GM19043 (cell line): ENCODE data around the gene GFAP.
A peak's percentile ranks its signal among the peaks of the same experiment; 100 is the strongest.

Experiments used
- ATAC-seq: cut with Tn5 transposase; IDR thresholded peaks from one replicate; pipeline ENCODE4 v1.9.1; 2021; ENCODE audit warnings: low read depth; ENCODE audit not compliant: unreplicated experiment

The GFAP gene

DNA sequence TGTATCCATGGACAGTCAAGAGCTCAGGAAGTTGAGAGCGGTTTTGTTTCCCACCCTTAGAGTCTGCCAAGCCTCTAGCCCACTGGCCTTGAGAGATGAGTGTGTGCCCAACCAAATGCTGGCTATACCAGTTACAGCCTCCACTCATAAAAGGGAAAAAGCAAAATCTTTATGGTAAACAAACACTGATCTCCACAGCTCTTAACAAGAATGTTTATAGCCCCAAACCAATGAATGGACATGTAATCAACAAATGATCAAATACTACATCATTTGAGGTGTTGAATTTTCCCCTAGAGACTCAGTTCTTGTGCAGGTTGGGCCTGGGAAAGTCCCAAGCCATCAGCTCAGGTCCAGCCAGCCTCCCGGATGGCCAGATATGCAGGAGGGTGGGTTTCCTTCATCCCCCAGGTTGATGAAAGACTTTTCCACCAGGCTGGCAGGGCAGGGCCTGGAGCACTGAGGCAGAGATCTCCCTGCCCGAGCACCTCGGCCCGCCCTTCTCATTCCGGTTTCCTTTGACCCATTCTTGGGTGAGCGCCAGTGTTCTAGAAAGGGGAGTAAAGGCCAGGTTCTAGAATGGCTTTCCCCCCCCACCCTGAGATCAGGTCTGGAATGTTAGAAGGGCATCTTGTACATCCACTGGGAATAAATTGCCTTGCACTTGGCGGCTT, 12.2 kb downstream of the GFAP start:
- ATAC-seq, result no peak

DNA sequence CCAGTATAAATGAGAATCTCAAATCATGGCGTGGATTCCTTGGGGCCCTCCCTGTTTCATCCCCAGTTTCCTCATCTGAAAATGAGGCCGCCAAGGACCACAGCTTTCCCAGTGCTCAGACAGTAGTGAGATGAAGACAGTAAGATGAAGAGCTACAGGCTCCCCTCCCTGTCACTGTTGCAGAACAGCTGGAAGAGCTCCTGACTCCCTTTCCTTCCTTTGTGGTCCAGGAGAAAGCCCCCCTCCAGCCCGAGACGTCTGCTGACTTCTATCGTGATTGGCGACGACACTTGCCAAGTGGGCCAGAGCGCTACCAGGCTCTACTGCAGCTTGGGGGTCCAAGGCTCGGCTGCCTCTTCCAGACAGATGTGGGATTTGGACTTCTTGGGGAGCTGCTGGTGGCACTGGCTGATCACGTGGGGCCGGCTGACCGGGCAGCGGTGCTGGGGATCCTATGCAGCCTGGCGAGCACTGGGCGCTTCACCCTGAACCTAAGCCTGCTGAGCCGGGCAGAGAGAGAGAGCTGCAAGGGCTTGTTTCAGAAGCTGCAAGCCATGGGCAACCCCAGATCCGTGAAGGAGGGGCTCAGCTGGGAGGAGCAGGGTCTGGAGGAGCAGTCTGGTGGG, 13.1 kb downstream of the GFAP start:
- no peak for ATAC-seq

DNA sequence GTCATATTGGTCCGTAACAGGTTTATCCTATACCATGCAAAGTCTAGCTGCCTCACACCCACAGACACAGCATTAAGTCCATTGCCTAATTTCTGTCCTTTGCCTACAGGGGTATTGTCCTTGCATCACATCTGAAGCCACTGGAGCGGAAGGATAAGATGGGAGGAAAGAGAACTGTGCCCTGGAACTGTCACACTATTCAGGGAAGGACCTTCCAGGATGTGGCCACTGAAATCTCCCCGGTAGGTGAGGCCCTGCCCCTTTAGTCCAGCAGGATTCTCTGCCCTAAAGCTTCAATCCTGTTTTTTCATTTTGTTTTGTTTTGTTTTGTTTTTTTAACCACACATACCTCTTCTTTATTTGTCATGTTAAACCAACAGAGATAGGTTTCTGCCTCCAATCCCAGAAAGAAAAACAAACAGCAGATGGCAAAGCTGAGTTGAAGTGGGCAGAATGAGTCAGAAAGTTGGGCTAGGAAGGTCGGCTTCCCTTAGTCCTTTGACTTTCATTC, 13.8 kb downstream of the GFAP start:
- ATAC-seq, result no peak

DNA sequence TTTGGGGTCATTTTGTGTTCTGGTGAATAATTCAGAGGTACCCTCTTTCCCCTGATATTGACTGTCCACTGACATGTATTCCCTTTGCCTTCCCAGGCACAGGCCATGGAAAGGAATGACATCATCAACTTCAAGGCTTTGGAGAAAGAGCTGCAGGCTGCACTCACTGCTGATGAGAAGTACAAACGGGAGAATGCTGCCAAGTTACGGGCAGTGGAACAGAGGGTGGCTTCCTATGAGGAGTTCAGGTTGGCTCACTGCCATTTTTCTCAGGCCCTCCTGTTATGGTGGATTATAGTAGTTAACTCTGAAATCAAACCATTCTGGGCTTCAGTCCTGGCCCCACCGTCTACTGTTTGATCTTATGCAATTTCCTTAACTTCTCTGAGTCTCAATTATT, 14.4 kb downstream of the GFAP start:
- ATAC-seq, result no peak

DNA sequence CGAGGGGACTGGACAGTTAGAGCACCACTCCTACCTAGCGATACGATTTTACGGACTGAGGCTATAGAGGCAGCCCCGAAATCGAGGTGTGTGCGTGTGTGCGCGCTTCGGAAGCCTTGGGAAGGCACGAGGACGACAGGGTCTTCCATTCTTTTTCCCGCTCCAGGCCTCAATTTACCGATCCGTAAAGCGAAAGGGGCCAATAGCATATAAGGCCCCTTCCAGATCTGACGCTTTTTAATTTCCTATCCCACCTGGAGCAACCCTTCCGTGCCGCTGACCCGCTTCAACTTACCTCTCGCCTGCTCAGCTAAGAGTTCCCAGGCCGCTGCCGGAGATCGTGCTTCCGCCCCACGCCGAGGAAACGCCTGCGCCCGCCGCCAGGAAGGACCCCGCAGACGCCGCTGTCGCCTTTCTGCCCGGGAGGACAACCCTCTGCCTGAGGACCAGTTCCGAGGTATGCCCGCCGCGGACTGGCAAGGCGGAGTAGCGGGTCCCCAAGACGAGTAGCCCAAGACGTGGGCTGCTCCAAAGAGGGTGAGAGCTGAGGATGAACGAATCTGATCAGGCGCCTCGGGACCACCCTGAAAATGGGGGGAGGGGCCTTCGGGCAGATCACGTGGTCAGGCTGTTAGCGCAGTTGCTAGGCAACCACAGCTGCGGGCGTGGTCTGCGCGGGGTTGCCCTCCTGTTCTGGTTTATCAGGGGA, 16.1 kb downstream of the GFAP start, which contains the start of gene EFTUD2:
EFTUD2 (minus strand) TSS at position 372 of the 709 bp plus-strand sequence. CDS start 4,924 bp downstream, outside the sequence.
- peak; percentile 73 for ATAC-seq

DNA sequence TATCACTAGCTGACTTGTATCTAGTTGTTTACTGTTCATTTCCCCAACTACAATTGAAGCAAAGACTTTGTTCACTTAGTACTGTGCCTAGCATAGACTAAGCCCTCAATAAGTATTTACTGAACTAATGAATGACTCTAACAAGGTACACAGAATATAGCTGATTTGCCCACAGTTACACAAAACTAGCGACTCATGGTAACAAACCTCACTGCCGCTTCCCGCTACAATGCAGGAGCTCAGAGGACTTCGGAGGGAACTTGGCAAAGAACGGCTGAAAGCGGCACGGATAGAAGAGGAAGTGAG, 16.6 kb downstream of the GFAP start:
- ATAC-seq, result no peak

DNA sequence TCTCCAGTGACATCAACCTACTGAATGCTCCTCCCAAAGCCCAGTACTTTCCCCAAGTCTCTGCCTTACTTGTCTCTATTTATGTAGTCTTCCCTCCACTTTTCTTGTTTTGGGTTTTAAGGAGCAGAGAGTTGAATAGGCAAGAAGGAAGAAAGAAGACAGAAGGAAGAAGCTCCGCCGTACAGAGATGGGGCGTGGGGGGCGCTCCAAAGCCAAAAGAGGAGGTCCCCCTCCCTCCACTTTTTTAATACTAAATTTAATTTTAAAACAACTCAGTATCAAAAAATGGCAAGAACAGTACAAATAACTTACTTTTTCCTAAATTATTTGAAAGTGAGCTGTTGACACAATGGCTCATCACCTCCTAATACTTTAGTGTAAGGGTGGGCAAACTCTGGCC, 20.7 kb downstream of the GFAP start:
- ATAC-seq, result no peak

DNA sequence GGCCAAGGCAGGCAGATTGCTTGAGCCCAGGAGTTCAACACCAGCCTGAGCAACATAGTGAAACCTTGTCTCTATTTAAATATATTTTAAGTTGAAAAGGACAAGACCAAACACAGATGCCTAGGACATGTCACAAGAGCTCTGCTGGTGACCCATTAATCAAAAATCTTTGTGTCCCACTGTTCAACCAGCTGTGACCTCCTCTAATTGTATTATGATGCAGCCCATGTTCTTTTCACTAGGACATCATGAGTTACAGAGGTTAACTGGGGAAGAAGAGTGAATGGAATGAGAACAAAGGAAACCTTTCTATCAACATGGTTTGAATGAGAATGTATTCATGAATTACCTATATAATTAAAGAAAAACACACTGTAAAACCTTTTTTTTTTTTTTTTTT, 23.1 kb downstream of the GFAP start:
- no peak for ATAC-seq

DNA sequence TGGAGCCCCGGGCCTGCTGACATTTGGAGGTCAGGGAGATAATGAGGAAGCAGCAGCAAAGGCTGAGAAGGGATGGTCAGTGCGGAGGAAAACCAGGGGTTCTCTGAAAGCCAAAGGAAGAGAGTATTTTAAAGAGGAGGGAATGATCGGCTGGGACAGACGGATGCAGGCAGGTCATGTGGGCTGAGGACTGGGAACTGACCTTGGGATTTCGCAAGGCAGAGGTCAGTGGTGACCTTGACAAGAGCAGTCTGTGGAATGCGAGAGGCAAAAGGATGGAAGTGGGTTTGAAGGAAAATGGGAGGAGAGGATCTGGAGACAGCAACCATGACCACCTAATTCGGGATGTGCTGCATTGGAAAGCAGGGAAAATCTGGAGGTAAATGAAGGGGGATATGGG, 26.3 kb downstream of the GFAP start:
- no peak for ATAC-seq

DNA sequence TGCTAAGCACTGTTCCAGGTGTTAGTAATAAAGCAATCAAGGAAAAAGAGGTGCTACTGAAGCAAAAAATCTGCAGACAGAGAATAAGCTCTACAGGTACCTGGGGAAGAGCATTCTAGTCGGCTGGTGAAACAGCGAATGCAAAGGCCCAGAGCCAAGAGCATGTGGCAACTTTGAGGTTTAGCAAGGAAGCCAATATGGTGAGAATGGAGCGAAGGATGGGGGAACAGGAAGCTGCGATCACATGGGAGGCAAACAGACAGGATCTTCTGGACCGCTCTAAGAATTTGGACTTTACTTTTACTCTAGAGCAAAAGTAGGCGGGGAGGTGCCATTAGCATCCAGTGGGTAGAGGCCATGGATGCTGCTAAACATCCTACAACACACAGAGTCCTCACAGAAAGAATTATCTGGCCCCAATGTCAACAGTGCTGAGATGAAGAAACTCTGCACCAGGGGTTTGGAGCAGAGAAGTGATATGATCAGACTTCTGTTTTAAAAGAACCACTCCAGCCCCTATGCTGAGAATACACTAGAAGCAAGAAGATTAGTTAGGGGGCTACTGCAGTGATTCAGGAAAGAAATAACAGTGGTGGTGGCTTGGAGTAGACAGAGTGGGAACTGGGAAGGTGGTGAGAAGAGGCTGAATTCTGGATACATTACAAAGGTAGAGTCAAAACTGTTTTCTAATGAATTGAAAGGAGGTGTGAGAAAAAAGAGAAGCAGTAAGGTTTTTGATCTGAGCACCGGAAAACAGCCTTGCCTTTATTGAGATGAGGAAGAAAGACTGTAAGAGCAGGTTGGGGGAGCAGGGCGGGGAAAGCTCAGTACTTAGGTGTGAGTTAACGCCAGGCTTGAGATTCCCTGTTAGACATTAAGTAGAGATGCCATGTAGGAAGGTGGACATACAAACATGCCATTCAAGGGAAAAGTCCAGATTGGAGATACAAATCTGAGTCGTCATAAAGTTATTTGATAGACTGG, 27.0 kb downstream of the GFAP start:
- no peak for ATAC-seq

DNA sequence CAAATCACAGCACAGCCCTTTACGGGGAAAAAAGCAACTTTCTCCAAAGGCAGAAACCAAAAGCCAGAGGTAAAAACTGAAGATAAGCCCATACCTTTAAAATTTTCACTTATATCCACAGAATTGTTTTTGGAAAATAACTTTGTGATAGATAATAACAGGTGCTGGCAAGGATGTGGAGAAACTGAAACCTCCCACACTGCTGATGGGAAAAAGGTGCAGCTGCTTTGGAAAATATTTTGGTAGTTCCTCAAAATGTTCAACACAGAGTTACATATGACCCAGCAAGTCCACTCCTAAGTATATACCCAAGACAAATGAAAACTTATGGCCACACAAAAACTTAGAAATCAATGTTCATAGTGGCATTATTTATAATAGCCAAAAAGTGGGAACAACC, 28.3 kb downstream of the GFAP start:
- ATAC-seq, result no peak

DNA sequence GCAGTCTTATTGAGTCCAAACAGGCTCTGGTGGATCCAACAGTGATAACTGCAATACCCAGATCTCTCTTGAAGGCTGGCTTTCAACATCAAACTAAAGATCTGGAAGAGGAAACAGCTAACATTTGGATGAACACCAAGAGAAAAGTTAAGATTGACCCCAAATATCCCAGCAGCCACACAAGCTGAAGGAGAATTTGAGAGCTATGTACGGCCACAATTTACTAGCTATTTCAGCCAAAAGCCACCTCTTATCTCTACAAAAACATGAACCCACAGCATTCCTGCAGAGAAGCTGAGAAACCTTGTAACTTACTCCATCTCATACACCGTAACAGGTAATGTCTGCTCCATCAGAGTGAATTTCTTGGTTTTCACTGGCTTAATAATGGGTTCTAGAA, 30.4 kb downstream of the GFAP start:
- ATAC-seq, result no peak

DNA sequence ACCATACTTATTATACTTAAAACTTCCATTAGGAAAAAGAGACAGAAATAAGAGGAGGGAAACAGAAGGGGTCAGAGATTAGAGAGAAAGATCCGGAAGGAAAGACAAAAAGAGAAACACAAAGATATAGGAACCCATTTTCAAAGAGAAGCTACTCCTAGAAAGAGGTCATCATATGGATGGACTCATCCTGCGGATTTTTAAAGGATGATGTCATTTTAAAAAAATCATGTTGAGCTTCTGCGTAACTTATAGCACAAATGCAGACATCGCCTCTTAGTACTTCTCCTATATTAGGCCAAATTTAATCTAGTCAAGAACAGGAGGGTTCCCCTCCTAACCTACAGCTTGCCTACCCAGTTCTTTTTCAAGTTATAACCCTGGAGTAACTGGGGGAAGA, 34.2 kb downstream of the GFAP start:
- ATAC-seq, result no peak

DNA sequence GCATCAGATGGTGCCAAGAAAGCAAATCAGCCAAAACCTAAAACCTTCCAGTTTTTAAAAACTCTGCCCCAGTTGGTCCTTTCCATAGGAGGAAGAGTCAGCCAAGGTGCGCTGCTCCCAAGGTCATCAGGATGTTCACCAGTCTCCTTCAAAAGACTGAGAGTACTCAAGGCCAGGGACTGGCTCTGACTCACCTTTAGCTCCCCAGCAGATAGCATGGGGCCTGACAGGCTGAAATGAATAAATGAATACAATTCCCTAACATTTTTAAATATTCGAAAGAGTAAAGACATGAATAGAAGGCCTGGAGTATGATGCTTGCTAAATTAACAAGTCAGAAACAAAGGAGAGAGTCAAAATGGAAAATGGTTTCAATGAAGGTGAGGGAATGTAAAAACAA, 35.2 kb downstream of the GFAP start:
- ATAC-seq, result no peak

DNA sequence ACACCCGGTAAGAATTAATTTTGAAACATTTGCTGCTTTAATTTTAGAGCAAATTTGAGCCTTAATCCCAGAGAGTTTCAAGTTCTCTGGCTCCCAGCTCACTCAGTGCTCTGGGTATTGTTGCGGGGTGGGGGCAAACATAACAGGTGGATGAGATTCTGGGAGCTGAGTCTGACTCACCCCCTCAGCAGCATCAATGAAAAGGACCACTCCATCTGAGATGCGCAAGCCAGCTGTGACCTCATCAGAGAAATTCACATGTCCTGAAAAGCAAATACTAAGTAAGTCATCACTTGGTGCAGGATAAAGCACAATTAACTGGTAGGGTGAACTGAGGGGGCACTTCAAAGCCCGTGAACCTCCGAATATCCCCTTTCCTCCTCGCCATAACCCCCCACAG, 35.9 kb downstream of the GFAP start:
- ATAC-seq, result no peak

DNA sequence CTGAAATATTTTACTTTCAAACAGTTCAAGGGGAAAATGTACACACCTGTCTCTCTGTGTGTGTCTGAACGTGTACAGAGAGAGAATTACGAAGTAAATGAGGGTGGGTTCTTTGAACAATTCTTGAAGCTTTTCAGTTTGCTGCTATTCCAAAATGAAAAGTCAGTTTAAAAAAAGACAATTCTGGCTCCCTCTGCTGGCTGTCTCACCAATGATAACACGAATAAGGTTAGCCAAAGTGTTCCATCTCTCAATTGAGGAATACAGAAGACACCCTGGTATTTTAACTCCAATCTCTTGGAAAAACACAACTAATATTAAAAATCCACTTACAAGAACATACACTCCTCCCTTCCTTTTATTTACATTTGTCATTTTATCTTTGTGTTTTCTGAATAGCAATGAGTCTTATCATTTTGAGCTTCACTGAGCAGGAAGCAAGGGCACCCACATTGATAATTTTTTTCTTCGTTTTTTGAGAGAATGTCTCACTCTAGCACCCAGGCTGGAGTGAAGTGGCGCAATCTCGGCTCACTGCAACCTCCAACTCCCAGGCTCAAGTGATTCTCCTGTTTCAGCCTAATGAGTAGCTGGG, 36.6 kb downstream of the GFAP start:
- ATAC-seq, result no peak

DNA sequence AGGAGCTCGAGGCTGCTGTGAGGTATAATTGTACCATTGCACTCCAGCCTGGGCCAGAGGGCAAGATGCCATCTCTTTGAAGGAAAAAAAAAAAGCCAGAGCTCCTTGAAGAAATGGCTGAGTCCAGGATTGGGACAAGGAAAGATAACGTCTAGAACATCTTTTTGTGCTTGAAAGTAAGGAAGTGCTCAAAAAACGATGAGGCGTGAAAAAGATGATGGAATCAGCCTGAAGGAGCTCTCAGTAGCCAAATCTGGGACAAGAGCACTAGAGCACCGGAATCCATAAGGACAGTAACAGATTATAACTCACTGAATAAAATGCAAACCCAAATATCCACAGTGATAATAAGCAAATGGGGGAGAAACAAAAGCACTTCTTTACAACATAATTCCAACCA, 38.2 kb downstream of the GFAP start:
- no peak for ATAC-seq

DNA sequence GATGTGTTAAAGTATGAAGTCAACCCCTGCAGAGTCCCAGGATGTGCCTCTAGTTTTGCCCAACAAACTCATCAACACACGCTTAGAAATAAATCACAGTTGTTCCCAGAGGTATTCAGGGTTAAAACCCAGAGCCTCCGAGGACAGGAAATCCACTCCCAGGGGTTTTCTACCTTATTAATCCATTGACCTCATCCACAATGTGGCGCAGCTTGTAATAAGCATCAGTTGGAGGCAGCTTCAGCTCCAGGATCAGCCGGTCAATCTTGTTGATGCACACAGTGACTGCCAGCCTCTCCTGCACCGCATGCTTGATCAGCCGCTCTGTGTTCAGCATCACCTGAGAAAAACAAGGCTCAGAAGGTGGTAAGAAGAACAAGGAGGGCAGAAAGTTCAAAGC, 39.5 kb downstream of the GFAP start:
- no peak for ATAC-seq

DNA sequence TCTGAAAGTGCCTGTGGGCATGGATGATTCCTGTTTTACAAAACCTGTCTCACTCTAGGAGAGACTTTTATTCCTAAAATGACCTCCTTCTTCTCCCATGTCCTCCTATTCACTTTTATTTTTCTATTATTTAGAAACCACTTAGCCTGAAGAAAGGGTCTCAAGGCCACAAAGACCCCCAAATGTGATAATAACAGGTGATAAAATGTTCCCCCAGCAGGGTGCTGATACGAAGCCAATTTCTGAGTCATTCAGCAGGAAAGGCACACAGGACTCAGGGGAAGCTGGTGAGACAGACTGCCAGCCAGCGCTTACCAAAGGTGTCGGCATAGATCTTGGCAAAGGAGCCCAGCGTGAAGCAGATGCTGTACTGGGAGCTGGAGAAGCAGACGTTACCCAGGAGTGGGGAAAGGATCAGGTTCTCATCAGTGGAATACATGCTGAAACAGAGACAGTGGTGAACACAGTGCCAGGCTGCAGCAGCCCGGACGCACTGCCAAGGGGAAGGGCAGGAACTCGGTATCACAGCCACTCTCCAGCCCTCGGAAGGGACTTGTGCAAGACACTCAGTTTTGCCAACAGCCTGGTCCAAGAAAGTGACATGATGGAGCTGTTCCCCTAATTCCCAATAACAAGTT, 43.0 kb downstream of the GFAP start:
- ATAC-seq, result no peak

DNA sequence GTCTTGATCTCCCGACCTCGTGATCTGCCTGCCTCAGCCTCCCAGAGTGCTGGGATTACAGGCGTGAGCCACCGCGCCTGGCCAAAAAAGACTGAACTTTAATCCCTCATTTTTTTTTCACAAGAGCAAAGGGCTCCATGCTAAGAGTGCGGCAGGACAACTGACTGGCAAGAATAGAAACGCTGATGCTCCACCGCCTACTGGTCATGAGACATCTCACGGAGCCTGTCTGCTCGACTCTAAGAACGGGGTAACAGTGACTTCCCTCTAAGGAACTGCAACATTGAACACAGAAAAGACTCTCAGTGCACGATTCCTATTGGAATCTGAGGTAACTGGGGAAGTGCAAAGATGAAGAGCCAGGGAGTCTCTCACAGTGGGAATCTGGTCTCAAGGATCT, 43.7 kb downstream of the GFAP start:
- no peak for ATAC-seq
